Endometrium (tissue), 2 donors: ENCODE measurements around the gene PCDH11Y.
"Not testable (repeated sequence)": the region's sequence is repeated elsewhere in the genome, so short reads cannot be mapped to it uniquely, and the experiment has no call there.

Experiments
- FAIRE-seq: peaks from 2 replicates; lab custom pipeline; 2012; peaks lifted over from hg19 to GRCh38; lab: Jason Lieb, UNC
- donor health status: control.
- donor health status: control.

PCDH11Y gene

GRCh38 chrY:5000057-5000456 is at the start of gene PCDH11Y:
Gene PCDH11Y (plus strand): TSS chrY:5000296. CDS start chrY:5057100, 56,804 bp downstream.
- FAIRE-seq, result not testable (repeated sequence)

- not testable (repeated sequence) for FAIRE-seq
These were observed 32.2 kb upstream of the PCDH11Y start for GRCh38 chrY:4967894-4968293.

- not testable (repeated sequence) for FAIRE-seq
These were observed 8.2 kb upstream of the PCDH11Y start for GRCh38 chrY:4991743-4992400.

GRCh38 chrY:4994892-4995291 is 5.2 kb upstream of the PCDH11Y start:
- not testable (repeated sequence) for FAIRE-seq

GRCh38 chrY:5002476-5003184 is 2.5 kb downstream of the PCDH11Y start:
- FAIRE-seq, result not testable (repeated sequence)

GRCh38 chrY:5038972-5039523 is 39.0 kb downstream of the PCDH11Y start:
- not testable (repeated sequence) for FAIRE-seq

GRCh38 chrY:5083017-5083416 is 82.9 kb downstream of the PCDH11Y start:
- not testable (repeated sequence) for FAIRE-seq

GRCh38 chrY:5182998-5183397 is 182.9 kb downstream of the PCDH11Y start:
- FAIRE-seq, result not testable (repeated sequence)

GRCh38 chrY:5215116-5215515 is 215.0 kb downstream of the PCDH11Y start:
- not testable (repeated sequence) for FAIRE-seq

GRCh38 chrY:5324931-5325330 is 324.8 kb downstream of the PCDH11Y start:
- FAIRE-seq, result not testable (repeated sequence)

- not testable (repeated sequence) for FAIRE-seq
These were observed 342.1 kb downstream of the PCDH11Y start for GRCh38 chrY:5342220-5342619.

- not testable (repeated sequence) for FAIRE-seq
These were observed 543.6 kb downstream of the PCDH11Y start for GRCh38 chrY:5543705-5544104.

GRCh38 chrY:5638589-5638988 is 638.5 kb downstream of the PCDH11Y start:
- not testable (repeated sequence) for FAIRE-seq

GRCh38 chrY:5679265-5679664 is 679.2 kb downstream of the PCDH11Y start:
- FAIRE-seq, result not testable (repeated sequence)

- FAIRE-seq, result not testable (repeated sequence)
These were observed 708.6 kb downstream of the PCDH11Y start for GRCh38 chrY:5708727-5709126.

- not testable (repeated sequence) for FAIRE-seq
These were observed 709.8 kb downstream of the PCDH11Y start for GRCh38 chrY:5709788-5710381.

- FAIRE-seq, result not testable (repeated sequence)
These were observed 761.3 kb downstream of the PCDH11Y start for GRCh38 chrY:5761403-5761802.

- not testable (repeated sequence) for FAIRE-seq
These were observed 776.4 kb downstream of the PCDH11Y start for GRCh38 chrY:5776485-5776884.
